Tongue (tissue), 2 donors: Measurements from ENCODE around the gene UNC13B. TPM values are rescaled to one million over a fixed set of nuclear protein-coding genes. Genes with fewer than 3 reads are reported as not detected.
"Not testable (repeated sequence)": the region's sequence is repeated elsewhere in the genome, so short reads cannot be mapped to it uniquely, and the experiment has no call there.

Experiments
- DNase-seq: peaks from one replicate; pipeline ENCODE4 v3.0.0-alpha.2; 2015
- total RNA-seq: library from RNA; depleted of rRNA; stranded (reverse); fragments of >200 nt; gene quantifications from one replicate; pipeline ENCODE4 v1.2.3, GENCODE V29; 2014

UNC13B gene
- 33.0 TPM for total RNA-seq

DNA sequence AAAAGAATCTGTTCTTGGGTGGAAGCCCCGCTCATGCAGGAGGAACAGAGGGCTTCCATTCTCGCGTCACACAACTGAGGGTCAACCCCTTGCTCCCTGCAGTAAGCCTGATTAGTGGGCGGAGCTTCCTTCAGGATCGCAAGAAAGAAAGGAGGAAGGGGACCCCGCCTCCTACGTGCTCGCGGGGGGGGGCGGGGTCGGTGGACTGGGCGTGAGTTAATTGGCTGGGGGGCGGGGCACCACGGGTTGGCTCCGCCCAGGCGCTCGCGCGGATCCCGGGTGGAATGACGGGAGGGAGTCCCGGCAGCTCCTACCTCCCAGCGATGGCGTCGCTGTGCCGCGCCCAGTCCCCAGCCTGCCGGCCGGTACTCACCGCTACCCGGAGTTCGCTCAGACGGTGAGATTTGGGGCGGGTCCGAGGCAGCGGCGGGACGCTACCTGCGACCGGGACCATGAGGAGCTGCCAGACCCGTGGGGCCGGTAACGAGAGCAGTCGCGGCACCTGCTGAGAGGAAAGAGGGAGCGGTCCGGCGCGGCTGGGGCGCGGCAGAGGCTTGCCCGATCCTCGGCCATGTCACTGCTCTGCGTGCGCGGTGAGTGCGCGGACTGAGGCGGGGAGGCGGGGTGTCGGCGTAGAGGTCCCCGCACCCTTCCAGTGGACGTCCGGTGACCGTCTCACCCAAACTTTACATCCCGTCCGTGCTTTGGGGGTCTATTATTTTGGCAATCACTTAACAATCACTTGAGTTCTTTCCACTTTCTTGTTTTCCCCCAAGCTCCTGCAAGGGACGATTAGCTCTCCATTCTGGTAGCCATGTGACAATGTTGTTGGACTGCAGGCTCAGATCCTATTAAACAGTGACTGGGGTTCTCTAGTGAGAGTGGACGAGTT lies at the start of gene UNC13B:
Gene UNC13B, plus strand, starts transcription at position 297 of the 892 bp plus-strand sequence. Its CDS starts 275 bp downstream, at position 572.
- peak; percentile 97 for DNase-seq

DNA sequence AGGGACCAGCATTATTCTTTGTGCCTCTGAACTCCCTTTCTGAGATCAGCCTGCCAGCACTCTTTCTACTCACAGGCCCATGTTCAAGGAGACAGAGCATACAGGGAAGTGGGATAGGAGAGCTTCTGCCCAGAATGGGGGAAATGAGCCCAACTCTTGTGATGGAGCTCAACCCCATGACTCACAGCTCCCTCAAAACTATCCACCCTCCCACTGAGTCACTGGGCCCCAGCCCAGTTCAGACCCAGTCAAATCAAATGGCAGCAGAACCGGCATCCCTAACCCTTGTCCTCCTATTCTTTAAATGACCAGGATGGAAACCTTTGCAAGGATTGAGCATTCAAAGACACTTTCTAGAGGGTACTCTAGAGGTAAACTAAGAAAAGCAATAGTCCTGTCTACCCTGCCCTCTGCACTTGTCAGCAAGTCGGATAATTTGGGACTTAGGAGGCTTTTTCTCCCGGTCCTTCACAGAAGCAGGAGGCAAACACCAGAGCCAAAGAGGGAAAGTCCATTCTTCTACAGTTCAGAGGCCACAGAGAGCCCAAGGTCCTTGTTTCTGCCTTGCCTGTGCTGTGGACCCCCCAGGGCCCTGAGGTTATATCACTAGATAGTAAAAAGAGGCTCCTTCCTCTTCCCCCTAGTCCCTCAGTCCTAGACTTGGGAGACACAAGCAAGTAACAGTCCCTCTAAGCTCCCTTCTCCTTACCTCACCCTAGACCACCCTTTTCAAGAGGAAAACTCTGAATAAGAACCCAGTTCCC lies 49.4 kb upstream of the UNC13B start:
- no peak for DNase-seq

DNA sequence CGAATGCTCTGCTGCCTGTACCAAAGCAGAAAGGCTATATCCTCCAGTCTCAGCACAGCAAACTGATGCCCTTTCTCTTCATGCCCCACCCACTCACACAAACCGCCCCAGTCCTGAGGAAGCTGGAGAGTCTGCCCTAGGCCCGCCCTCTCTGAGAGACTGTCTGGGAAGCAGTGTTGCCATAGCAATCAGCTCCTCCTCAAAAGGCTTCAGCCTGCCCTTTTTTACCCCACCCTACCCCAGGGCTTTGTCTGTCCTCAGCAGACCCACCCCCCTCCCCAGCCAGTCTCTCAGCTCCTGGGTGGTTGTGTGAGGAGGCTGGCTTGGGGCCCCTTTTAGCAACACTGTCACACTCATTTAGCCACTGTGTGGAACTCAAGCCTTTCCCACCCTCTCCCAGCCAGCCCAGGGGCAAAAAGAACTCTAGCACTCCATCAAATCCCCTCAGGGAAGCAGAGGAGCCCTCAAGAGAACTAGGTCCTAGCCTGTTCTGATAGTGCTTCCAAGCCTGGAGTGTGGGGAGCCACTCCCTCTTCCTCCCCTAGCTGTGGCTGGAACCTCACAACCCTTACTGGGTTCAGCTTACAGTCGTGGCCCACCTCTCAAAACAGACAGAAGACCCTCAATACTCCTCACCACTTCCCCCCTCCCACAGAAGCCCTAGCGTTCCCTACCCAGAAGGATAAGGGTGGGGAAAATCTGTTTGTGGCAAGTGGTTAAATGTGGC lies 47.5 kb upstream of the UNC13B start:
- peak; percentile 91 for DNase-seq

DNA sequence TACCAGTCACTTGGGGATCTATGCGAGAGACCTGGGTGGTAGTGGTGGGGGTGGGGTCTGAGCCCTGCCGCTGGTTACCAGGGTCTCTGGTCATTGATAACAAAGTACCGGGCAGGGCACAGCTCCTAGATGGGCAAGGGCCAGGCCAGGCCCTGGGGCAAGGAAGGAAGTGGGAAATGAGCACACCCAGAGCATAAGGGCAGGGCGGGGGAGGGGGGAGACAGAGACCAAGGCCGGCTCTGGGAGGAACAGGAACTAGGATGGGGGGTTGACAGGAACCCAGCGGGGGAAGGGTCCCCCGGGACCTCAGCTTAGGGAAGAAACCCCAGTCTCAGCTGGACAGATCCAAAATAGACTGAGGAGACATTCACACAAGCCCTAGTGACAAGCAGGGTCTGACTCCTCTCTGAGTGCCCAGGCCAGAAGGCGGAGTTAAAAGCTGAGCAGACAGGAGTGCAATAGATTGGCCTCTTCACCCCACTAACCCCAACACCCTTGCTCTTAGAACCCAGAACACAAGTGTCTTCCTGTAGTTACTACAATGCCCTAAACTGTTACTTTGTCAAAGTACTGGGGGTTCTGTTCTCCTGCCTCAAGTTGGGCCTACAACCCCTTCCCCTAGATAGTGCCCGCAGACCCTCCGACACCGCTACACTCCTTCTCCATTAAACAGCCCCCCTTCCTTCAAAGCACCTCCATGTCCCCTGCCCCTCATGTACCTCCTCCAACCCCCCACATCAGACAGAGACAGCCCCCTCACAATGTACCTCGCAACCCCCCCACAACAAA lies 46.8 kb upstream of the UNC13B start:
- DNase-seq = peak; percentile 30

DNA sequence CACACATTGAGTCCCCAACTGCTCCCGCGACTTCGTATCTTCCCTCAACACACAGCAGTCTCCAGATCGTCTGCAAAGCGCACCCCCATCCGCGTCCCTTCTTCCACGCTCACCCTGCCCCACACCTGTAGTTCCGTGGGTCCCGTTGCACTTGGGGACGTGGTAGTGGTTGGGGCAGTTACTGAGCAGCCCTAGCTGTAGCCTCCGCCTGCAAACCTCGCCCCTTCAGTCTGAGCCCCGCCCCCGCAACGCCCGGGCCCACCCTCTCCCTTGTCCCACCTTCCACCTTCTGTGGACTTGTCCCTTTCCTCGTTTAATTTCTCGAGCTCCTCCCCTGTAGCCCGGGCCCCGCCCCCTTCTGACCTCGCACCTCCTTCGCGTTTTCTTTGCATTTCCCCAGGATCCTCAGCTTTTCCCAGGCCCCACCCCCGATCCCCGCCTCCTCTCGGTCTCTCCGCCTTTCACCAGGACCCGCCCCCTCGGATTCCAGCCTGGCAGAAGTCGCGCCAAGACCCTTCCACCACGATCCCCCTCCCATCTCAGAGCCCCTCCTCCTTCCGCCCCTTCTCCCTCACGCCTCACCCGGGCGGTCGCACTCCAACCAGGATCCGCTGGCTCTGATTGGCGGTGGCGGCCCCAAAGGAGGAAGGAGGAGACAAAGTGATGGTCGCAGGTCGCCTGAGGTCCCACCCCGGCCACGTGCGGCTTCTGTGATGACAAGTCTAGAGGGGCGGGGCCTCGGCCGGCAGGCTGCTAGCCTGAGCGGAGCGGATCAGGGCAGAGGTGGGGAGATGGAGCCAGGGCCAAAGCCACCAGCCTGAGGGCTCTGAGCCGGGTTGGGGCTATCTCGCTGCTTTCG lies 45.9 kb upstream of the UNC13B start, which contains the start of gene ATOSB:
Gene ATOSB, minus strand, starts transcription at position 183 of the 859 bp plus-strand sequence. CDS start 7,588 bp downstream, outside the sequence.
- peak; percentile 98 for DNase-seq

DNA sequence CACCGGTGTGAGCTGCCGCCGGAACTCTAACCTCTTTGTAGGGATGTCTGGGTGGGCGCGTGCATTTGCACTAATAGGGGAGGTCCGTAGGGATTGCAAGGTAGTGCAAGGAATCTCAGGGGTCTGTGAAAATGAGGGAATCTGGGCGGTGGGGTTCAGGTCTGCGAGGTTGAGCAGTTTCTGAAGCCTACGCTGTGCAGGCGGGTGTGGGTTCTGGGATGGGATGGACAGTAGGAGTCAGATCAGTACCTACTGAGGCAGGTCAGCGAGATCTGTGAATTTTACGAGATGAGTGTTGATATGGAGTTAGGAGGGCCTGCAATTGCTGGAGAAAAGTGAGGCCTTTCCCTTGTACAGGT lies 45.3 kb upstream of the UNC13B start:
- DNase-seq = no peak

DNA sequence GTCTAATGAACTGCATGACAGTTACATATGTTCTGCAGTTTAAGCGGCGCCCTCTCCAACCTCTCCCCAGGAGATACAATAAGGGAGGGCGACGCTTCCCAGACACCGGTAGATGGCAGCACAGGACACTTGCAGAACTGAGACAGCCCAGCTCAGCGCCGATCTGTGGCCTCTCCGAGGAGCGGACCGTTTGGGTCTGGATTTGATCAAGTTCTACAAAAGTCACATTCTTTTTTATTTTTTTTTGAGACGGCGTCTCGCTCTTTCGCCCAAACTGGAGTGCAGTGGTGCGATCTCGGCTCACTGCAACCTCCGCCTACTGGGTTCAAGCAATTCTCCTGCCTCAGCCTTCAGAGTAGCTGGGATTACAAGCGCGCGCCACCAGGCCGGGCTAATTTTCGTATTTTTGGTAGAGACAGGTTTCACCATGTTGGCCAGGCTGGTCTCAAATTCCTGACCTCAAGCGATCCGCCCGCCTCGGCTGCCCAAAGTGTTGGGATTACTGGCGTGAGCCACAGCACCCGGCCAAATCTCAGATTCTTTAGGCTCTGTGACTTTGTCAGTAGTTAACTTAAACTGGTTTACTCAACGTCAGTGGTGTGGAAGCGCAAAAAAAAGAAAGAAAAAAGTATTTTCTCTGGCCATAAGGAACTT lies 44.8 kb upstream of the UNC13B start:
- DNase-seq = peak; percentile 97

DNA sequence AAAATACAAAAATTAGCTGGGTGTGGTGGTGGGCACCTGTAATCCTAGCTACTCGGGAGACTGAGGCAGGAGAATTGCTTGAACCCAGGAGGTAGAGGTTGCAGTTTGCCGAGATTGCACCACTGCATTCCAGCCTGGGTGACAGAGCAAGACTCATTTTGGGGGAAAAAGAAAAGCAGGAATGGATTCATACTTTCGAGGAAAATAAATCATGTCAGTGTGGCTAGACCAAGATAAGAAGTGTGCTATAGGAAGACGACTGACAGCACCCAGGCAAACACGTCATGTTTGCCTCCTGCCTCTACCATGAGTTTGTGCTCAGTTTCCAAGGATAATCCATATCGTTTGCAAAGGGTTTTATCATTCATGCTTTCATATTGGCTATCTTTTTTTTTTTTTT lies 26.9 kb upstream of the UNC13B start:
- DNase-seq = no peak

DNA sequence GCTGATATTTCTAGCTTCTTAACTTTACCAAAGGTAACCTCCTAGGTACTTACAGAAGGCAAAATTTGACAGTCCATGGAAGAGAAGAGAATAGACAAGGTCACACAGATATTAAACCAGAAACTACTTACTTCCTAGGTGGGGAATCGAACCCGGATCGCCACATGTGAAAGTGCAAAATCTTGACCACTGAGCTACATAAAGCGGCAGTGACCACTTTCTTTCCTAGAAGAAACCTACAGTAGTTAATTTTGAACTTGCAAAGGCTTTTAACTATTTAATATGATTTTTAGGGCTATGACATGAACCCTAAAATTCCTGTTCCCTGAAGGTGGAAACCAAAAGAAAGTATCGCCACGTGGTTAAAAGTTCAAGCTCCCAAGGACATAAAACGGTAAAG lies 25.8 kb upstream of the UNC13B start:
- no peak for DNase-seq

DNA sequence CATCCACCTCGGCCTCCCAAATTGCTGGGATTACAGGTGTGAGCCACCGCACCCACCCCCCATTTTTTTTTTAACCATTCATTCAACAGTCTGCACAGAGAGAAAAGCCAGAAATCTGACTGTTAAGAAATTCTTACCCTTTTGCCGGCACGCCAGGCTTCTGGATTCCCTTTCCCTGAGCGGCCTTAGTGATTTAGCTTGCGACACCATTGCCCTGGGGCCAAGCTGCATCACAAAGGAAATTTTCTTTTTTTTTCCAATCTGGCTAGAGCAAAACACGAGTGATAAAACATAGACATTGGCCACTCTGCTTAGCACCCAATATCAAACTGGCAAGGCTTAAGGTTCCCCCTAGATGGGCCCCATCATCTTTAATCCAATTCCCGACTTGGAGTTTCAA lies 24.9 kb upstream of the UNC13B start:
- no peak for DNase-seq

DNA sequence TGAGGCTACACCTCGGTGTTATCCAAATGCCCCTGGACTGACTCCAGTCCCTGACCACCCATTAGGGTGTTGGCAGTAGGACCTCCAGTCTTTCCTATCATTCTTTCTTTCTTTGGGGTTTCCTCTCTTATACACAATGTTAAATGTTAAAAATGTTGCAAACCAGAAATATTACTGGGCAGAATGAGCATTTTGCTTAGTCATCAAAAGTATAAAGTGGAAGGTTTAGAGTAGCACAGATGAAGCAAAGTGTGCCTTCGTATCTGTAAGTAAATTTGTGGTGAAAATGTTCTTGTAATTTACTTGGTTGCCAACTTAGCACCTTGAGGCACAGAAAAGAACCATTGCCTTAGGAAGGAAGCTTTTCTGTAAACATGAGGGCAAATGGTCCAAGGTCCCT lies 21.7 kb upstream of the UNC13B start:
- DNase-seq = no peak

DNA sequence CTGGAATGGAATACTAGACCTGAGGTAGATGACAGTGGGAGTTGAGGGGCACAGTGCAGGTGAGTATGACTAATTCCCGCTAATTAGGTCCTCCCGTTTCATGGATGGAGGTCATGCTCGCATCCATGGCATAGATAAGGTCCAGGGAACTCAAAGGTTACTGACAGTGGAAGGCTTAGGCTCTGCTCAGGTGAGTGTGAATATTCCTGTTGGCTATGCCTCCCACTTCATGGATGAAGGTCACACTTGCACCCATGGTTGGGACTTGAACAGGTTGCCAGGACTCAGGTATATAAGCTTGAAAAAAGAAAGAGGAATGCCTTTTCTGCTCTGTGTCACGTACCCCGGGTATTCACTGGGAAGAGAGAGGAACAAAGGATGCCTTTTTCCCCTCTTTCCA lies 19.8 kb upstream of the UNC13B start:
- no peak for DNase-seq

DNA sequence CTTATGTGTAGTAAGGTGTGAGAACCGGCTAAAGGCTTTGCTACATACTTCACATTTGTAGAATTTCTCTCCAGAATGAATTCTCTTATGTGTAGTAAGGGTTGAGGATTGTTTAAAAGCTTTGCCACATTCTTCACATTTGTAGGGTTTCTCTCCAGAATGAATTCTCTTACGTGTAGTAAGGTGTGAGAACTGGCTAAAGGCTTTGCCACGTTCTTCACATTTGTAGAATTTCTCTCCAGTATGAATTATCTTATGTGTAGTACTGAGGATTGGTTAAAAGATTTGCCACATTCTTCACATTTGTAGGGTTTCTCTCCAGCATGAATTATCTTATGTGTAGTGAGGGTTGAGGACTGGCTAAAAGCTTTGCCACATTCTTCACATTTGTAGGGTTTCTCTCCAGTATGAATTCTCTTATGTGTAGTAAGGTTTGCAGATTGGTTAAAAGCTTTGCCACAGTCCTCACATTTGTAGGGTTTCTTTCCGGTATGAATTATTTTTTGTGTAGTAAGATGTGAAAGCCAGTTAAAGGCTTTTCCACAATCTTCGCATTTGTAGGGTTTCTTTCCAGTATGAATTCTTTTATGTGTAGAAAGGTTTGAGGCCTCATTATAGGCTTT lies 13.8 kb upstream of the UNC13B start:
- not testable (repeated sequence) for DNase-seq

DNA sequence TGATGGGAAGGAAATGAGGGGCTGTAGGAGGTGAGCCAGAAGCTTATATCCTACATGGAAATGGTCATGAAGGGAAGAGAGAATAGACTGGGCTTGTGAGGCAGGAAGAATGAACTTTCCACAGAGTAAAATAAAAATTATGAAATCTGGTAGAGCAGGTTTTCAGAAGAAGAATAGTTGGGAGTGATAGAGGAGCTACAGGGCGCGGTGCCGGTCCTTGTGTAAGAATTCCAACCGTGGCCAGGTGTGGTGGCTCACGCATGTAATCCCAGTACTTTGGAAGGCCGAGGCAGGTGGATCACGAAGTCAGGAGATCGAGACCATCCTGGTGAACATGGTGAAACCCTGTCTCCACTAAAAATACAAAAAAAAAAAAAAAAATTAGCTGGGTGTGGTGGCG lies 8.9 kb upstream of the UNC13B start:
- DNase-seq = no peak

DNA sequence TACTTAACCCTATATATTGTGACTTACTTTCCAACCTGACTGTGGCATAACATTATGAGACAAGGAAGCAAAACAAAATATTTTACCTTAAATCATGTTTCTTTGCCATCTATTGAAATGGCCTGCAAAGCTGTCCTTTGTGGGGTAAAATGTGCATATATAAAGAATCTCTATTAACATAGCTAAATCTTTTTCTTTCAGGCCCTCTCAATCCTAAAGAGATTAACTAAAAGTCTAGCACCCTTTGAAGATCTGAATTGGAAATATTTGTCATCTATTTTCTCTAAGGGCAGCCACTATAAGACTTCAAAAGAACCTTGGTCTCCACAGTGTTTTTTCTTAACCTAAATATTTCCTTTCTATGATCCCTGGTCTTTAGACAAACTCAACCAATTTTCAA lies 5.0 kb upstream of the UNC13B start:
- DNase-seq = no peak

DNA sequence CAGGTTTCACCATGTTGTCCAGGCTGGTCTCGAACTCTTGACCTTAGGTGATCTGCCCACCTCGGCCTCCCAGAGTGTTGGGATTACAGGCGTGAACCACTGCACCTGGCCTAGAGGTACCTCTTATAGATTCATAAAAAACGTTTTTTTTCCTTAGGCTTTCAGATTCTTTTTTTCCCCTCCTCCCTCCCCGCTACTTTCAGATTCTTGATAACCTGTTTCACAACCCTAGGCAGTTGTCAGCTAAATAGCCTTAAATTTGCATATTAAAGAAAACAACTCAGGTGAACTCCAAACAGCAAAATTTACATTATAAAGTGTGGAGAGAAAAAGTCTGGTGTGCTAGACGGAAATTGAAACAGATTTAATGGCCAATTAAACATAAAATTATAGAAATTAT lies 4.0 kb upstream of the UNC13B start:
- DNase-seq = not testable (repeated sequence)

DNA sequence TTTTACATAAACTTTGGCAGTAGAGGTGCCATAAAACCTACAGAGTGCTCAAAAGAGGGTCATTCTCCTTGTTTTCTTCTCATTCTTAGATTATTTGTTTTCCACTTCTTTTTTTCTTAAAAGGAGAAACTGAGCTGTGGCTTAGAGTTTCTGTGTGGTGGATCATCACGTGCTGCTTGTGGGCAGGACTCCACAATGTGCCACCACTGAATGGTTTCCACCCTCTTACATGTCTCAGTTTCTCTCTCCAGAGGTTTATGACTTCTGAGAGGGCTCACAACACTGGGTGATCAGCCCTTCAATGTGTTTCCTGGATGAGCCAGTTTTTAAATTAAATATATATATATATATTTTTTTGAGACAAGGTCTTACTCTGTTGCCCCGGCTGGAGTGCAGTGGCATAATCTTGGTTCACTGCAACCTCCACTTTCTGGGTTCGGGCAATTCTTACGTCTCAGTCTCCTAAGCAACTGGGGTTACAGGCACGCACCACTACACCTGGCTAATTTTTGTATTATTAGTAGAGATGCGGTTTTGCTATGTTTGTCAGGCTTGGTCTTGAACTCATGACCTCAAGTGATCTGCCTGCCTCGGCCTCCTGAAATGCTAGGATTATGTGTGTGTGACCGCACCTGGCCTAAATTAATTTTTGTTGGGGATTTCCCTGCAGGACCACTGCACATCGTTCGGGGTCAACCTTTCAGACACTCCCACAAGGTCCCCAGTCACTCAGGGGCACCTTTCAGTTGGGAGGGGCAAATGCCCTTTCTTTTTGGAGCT lies 3.1 kb upstream of the UNC13B start:
- DNase-seq = no peak

DNA sequence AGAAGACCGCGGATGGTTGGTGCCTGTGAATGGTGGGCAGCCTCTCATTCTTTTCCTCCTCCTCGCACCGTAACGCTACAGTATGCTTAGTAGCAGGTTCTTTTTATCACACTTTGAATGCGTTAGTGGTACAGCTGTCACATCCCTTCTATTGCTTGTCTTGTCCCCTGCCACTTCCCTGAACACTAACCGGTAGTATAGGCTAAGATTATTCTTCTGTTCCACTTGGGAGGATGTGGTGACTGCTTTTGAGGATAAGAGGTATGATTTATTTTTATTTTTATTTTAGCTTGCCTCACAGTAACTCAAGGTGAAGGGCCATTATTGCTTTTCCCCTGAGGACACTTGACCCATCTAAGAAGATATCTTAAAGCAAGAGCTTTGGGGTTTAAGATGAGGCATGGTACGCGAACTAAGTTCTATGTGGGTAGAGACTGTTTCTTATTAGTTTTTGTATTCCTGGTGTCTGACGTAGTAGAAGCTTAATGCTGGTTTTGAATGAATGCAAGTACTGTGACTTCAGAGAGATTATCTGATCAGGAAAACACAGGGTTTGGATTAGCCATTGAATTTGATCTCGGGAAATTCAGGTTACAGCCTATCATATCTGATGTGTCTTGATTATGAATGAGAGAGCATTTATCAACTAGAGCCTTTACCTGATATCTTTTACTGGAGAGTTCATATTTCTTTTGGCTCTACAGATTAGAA lies 951 bp downstream of the UNC13B start:
- DNase-seq = peak; percentile 57
